ENCODE data around the gene DHH.

DNA sequence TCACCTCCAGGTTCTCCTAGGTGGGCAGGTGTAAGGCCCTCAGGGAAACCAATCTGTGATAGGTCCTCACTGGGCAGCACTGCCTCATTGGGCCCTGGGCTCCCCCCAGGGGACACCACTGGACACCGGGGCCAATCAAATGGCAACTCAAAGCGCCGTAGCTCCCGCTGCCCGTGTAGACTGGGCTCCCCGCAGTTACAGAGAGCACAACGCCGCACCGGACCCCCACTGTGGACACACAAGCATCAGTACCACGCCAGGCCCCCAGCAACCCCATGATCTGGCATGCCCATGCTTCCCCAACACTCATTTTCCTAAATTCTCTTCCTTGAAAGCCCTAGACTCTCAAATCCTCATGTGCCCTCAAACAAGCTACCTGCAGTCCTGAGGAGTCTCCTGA lies 40.1 kb downstream of the DHH start:
- TF ChIP-seq, protein P1, sequence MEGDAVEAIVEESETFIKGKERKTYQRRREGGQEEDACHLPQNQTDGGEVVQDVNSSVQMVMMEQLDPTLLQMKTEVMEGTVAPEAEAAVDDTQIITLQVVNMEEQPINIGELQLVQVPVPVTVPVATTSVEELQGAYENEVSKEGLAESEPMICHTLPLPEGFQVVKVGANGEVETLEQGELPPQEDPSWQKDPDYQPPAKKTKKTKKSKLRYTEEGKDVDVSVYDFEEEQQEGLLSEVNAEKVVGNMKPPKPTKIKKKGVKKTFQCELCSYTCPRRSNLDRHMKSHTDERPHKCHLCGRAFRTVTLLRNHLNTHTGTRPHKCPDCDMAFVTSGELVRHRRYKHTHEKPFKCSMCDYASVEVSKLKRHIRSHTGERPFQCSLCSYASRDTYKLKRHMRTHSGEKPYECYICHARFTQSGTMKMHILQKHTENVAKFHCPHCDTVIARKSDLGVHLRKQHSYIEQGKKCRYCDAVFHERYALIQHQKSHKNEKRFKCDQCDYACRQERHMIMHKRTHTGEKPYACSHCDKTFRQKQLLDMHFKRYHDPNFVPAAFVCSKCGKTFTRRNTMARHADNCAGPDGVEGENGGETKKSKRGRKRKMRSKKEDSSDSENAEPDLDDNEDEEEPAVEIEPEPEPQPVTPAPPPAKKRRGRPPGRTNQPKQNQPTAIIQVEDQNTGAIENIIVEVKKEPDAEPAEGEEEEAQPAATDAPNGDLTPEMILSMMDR (IDR thresholded peaks at IDR 0.05): no peak
- TF ChIP-seq POLR2A (IDR thresholded peaks at IDR 0.05): no peak
